Vagina (tissue), 2 donors: Measurements from ENCODE around the gene POLA1.

ENCODE experiments used
- POLR2AphosphoS5 ChIP-seq, 2 donors: sonication (generic); formaldehyde crosslinking; IDR thresholded peaks; one replicate each; pipeline ENCODE4 v1.9.0; 2017; ENCODE audit warnings: antibody characterized with exemption in 2 of 2, mild to moderate bottlenecking in 2 of 2, low read depth in 1 of 2; ENCODE audit not compliant: insufficient read depth in 1 of 2
- TF ChIP-seq, protein P1 (sequence below), 3 experiments: fragments of 450-650 bp in 2 of 3; fragments of 200-600 bp in 1 of 3; sonication (generic) in 1 of 3; IDR thresholded peaks; one replicate each; pipeline ENCODE4 v1.5.1; 2017 to 2019; ENCODE audit warnings: antibody characterized with exemption in 3 of 3, mild to moderate bottlenecking in 2 of 3, moderate library complexity in 2 of 3

DNA sequence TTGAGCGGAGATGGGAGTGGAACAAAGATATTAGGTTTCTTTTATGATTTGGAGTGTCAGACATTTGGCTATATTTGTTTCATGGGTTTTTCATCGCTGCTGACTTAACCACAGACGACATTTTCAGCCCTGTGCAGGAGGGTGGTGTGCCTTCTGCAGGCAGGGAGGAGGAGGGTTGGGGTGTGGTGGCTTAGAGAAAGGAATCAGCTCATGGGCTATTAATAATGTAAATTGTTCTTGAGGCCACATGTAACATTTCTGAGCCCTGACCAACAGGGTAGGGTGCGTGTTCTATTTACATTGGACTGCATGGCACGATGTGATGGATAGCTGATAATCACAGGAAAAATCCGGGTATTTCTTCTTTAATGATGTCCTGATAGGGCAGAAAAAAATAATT, 67.6 kb downstream of the POLA1 start:
- TF ChIP-seq, protein P1, sequence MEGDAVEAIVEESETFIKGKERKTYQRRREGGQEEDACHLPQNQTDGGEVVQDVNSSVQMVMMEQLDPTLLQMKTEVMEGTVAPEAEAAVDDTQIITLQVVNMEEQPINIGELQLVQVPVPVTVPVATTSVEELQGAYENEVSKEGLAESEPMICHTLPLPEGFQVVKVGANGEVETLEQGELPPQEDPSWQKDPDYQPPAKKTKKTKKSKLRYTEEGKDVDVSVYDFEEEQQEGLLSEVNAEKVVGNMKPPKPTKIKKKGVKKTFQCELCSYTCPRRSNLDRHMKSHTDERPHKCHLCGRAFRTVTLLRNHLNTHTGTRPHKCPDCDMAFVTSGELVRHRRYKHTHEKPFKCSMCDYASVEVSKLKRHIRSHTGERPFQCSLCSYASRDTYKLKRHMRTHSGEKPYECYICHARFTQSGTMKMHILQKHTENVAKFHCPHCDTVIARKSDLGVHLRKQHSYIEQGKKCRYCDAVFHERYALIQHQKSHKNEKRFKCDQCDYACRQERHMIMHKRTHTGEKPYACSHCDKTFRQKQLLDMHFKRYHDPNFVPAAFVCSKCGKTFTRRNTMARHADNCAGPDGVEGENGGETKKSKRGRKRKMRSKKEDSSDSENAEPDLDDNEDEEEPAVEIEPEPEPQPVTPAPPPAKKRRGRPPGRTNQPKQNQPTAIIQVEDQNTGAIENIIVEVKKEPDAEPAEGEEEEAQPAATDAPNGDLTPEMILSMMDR (IDR thresholded peaks at IDR 0.05): no peak
- no peak for TF ChIP-seq POLR2AphosphoS5 (IDR thresholded peaks at IDR 0.05; ENCODE audit: insufficient read depth in 1 of 2, low read depth in 1 of 2)
